ENCODE measurements around the gene ADIPOR2.

- no peak for TF ChIP-seq RAD21 (IDR thresholded peaks at IDR 0.05)
- no peak for TF ChIP-seq REST (IDR thresholded peaks at IDR 0.05)
- TF ChIP-seq CTCF (IDR thresholded peaks at IDR 0.05; ENCODE audit: low read depth, low read length, missing input control), result no peak
- TF ChIP-seq TAF1 (conservative IDR thresholded peaks at IDR 0.05), result no peak
- no peak for TF ChIP-seq MAX (IDR thresholded peaks at IDR 0.05)
- TF ChIP-seq SP1 (IDR thresholded peaks at IDR 0.05), result no peak
- no peak for TF ChIP-seq EGR1 (IDR thresholded peaks at IDR 0.05; ENCODE audit: low read depth in 2 of 2)
- no peak for TF ChIP-seq ATF3 (IDR thresholded peaks at IDR 0.05)
- no peak for TF ChIP-seq GABPA (IDR thresholded peaks at IDR 0.05 in 1 of 2, conservative IDR thresholded peaks at IDR 0.05 in 1 of 2)
Observed at GRCh38 chr12:1692895-1693610, 2.2 kb downstream of the ADIPOR2 start.
